GM12878 (cell line): ENCODE results near the gene NUP93. TPM values are rescaled to one million over a fixed set of nuclear protein-coding genes. Genes with fewer than 3 reads are reported as not detected.

Experiments
- ATAC-seq: fragments of 200-7000 bp; cut with Tn5 transposase; 3 replicates; pipeline ENCODE4 v1.9.1; 2020; ENCODE audit warnings: mild to moderate bottlenecking, moderate library complexity
- BruUV-seq: library from RNA; stranded (reverse); fragments of 400-500 nt; replicated peaks from 2 replicates; lab custom pipeline; 2021; lab: Mats Ljungman, UMichigan
- CTCF ChIA-PET: fragments of 300-600 bp; sonication (Branson Sonifier 250); formaldehyde crosslinking; extraction: SDS; loops from one replicate; lab custom pipeline; 2021; ENCODE audit warnings: inconsistent platforms; lab: Yijun Ruan, JAX
- POLR2A ChIA-PET: fragments of 350-600 bp; formaldehyde crosslinking; extraction: SDS; loops from one replicate; lab custom pipeline; 2021; ENCODE audit warnings: inconsistent platforms; lab: Charles Lee
- RAD21 ChIA-PET: fragments of 300-600 bp; sonication (Branson Sonifier 250); formaldehyde crosslinking; loops from one replicate; lab custom pipeline; 2023; ENCODE audit warnings: antibody characterized with exemption; ENCODE audit not compliant: unreplicated experiment; lab: Charles Lee
- SMC1A ChIA-PET: fragments of 300-600 bp; sonication (Branson Sonifier 250); formaldehyde crosslinking; loops from one replicate; lab custom pipeline; 2023; ENCODE audit not compliant: unreplicated experiment, uncharacterized antibody; lab: Charles Lee
- DNase-seq: peaks from one replicate; pipeline ENCODE4 v3.0.0-alpha.2; 2011; ENCODE audit warnings: low read depth, low spot score
- FAIRE-seq: peaks from 3 replicates; lab custom pipeline; 2011; peaks lifted over from hg19 to GRCh38; lab: Jason Lieb, UNC
- H2AFZ ChIP-seq: 2 replicates; pipeline ENCODE4 v1.6.0; 2011; ENCODE audit warnings: low read depth, low read length, control low read depth; ENCODE audit not compliant: control insufficient read depth
- H3K27ac ChIP-seq: 2 replicates; pipeline ENCODE4 v1.5.1; 2011; ENCODE audit warnings: control low read depth; ENCODE audit not compliant: control insufficient read depth, insufficient read depth
- H3K27me3 ChIP-seq, 2 experiments: replicated peaks in 1 of 2; 2 replicates each; pipeline versions ENCODE4 v1.6.0 to v1.6.1; 2011; ENCODE audit warnings: low read length in 1 of 2; ENCODE audit not compliant: control insufficient read depth in 2 of 2, insufficient read depth in 2 of 2
- H3K36me3 ChIP-seq, 2 experiments: 2 replicates each; pipeline ENCODE4 v1.5.1; 2011; ENCODE audit warnings: low read length in 1 of 2; ENCODE audit not compliant: control insufficient read depth in 2 of 2, insufficient read depth in 2 of 2
- H3K4me1 ChIP-seq: 2 replicates; pipeline ENCODE4 v1.6.1; 2011; ENCODE audit warnings: mild to moderate bottlenecking, low read length, moderate library complexity, mixed read lengths; ENCODE audit not compliant: control insufficient read depth, insufficient read depth
- H3K4me2 ChIP-seq: 2 replicates; pipeline ENCODE4 v1.6.0; 2011; ENCODE audit warnings: control low read depth; ENCODE audit not compliant: control insufficient read depth, insufficient read depth
- H3K4me3 ChIP-seq: fragments of 200-600 bp; sonication (generic); 2 replicates; pipeline ENCODE4 v1.5.1; 2016
- H3K79me2 ChIP-seq: 2 replicates; pipeline ENCODE4 v1.6.0; 2011; ENCODE audit warnings: low read length; ENCODE audit not compliant: control insufficient read depth, insufficient read depth
- H3K9ac ChIP-seq: 2 replicates; pipeline ENCODE4 v1.8.0; 2011; ENCODE audit warnings: low read length, control low read depth, mixed read lengths; ENCODE audit not compliant: control insufficient read depth, insufficient read depth
- H3K9me3 ChIP-seq: replicated peaks from 3 replicates; pipeline ENCODE4 v1.5.1; 2011; ENCODE audit warnings: mild to moderate bottlenecking, low read length; ENCODE audit not compliant: control insufficient read depth, insufficient read depth
- H4K20me1 ChIP-seq: 2 replicates; pipeline ENCODE4 v1.6.0; 2011; ENCODE audit not compliant: control insufficient read depth, insufficient read depth
- IKZF2 ChIP-seq, 2 experiments: fragments of 450-650 bp; IDR thresholded peaks; 2 replicates each; pipeline ENCODE4 v1.6.1; 2017; ENCODE audit warnings: mild to moderate bottlenecking in 2 of 2, moderate library complexity in 2 of 2
- NBN ChIP-seq: fragments of 450-650 bp; IDR thresholded peaks from 2 replicates; pipeline ENCODE4 v1.6.1; 2016
- PAX5 ChIP-seq: IDR thresholded peaks from 2 replicates; pipeline ENCODE4 v1.6.1; 2011; ENCODE audit warnings: low read depth, low read length, borderline replicate concordance
- PAX8 ChIP-seq: fragments of 450-650 bp; IDR thresholded peaks from 2 replicates; pipeline ENCODE4 v1.6.1; 2017; ENCODE audit warnings: mild to moderate bottlenecking, moderate library complexity
- POLR2A ChIP-seq: IDR thresholded peaks from 2 replicates; pipeline ENCODE4 v1.6.1; 2011; ENCODE audit warnings: low read depth, mild to moderate bottlenecking, low read length
- RB1 ChIP-seq: fragments of 450-650 bp; formaldehyde crosslinking; IDR thresholded peaks from 2 replicates; pipeline ENCODE4 v1.6.1; 2017; ENCODE audit warnings: mild to moderate bottlenecking, borderline replicate concordance
- TBL1XR1 ChIP-seq: IDR thresholded peaks from 2 replicates; pipeline ENCODE4 v1.6.1; 2012; ENCODE audit warnings: low read depth, low read length, improper control_type of control experiment
- ZNF217 ChIP-seq: fragments of 450-650 bp; IDR thresholded peaks from 2 replicates; pipeline ENCODE4 v1.6.1; 2017; ENCODE audit warnings: antibody characterized with exemption, mild to moderate bottlenecking
- ZZZ3 ChIP-seq: IDR thresholded peaks from 2 replicates; pipeline ENCODE4 v1.6.1; 2011; ENCODE audit warnings: low read depth; ENCODE audit not compliant: control insufficient read depth, insufficient read length
- WGBS: methylation state at CpG from one replicate; pipeline ENCODE4 v1.1.6; 2016; ENCODE audit warnings: low lambda C conversion rate; ENCODE audit not compliant: insufficient replicate concordance, insufficient coverage; ENCODE audit errors: missing lambda C conversion rate; 5-methylcytosine and 5-hydroxymethylcytosine counted together
- in situ Hi-C: fragments of 300-500 bp; cut with MboI; formaldehyde crosslinking; loops from 9 replicates; pipeline ENCODE4 v1.14.3; 2018; ENCODE audit warnings: mixed read lengths
- intact Hi-C: fragments of 100-400 bp; cut with micrococcal nuclease; formaldehyde crosslinking; loops from one replicate; pipeline ENCODE4 v1.14.2; 2022; ENCODE audit not compliant: unreplicated experiment
- polyA plus RNA-seq, 11 experiments: library from polyadenylated mRNA; depleted of rRNA in 4 of 11; unstranded in 6 of 11; stranded (reverse) in 5 of 11; fragments of >200 nt; fragmentation: Nextera tagmentation in 4 of 11; fragmentation: Illumina TruSeq in 1 of 11; extraction: Ambion mirVana in 4 of 11; extraction: Trizol in 1 of 11; gene quantifications; 1 replicate in 1 of 11; 2 replicates in 10 of 11; pipeline versions ENCODE4 v1.2.1 to v1.2.3, GENCODE V29; 2011 to 2016; ENCODE audit warnings: inconsistent platforms in 2 of 11, missing spikeins in 2 of 11, low read depth in 1 of 11
- total RNA-seq, 4 experiments: library from RNA; depleted of rRNA in 3 of 4; stranded (reverse); fragments of >200 nt in 3 of 4; fragmentation: Illumina TruSeq in 1 of 4; extraction: Trizol in 1 of 4; gene quantifications; 2 replicates each; pipeline versions ENCODE4 v1.2.1 to v1.2.3, GENCODE V29; 2013 to 2021
- TF ChIP-seq, protein P1 (sequence below): fragments of 450-650 bp; IDR thresholded peaks from 2 replicates; pipeline ENCODE4 v1.6.1; 2014; ENCODE audit warnings: mild to moderate bottlenecking
- TF ChIP-seq, protein P2 (sequence below): fragments of 150-350 bp; IDR thresholded peaks from 2 replicates; pipeline ENCODE4 v1.6.1; 2016; ENCODE audit warnings: low read depth, low read length
- TF ChIP-seq, protein P3 (sequence below), 3 experiments: IDR thresholded peaks in 2 of 3; conservative IDR thresholded peaks in 1 of 3; 2 replicates each; pipeline ENCODE4 v1.5.1; 2011; ENCODE audit warnings: low read depth in 3 of 3, low read length in 3 of 3, mild to moderate bottlenecking in 3 of 3, control low read depth in 2 of 3, moderate library complexity in 2 of 3, inconsistent platforms in 1 of 3, mixed read lengths in 1 of 3; ENCODE audit not compliant: control insufficient read depth in 2 of 3, insufficient read depth in 1 of 3; ENCODE audit errors: extremely low read depth in 1 of 3

The NUP93 gene
- total and polyA plus RNA-seq, 10 of the 15 experiments (the other 5 are each of a cell fraction or from before 2014, with no cell fraction given) = 82.2 to 175 (median 101) TPM

DNA sequence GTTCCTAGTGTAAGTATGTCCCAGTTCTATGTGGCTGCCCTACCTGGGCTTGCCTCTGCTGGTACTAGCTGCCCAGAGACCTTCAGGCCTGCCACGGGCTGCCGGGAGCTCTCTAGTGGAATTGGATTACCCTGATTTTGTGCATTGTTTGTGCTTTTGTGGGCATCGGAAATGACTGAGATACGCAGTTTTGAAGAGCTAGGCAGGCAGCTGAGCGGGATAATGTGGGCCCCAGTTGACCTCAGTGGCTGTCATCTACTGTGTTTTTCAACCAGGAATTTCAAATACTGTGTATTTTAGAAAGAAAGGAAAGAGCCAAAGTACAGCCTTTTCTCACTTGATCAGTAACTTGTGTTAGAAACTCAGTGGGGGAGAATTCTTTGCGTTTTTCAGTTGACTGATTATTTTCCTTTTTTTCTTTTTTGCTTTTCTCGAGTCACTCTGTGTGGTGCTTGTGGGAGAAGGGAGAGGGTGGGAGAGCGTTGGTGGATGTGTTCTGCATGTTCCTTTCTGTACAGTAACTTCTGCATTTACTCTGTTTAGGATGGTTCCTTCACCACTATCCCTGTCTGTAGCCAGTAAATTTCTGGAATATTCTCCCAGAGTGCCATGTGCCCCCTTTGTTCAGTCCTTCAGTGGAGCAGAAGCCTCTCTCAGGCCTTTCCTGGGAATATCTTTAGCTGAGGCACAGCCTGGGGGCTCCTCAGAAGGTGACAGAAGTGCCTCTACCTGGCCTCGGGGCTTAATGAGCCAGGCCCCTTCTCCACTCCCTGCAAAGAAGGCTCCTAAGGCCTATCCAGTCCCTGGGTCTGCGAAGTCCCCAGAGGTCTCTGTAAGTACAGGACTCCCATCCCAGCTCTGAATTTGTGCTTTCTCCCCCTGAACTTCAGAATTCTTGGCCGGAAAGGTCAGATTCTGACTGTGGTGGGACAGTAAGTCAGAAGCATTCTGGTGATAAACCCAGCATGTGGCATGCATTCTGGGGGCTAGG lies 120.1 kb downstream of the NUP93 start:
- Histone ChIP-seq H3K27me3 (no peaks in the 10 kb centered on the region), H2AFZ (no peak overlapping the region), H3K4me1 (peaks cover 9% of the 10 kb centered on the region; the same call in 1 of the 2 replicates), H4K20me1 (no peaks in the 10 kb centered on the region), H3K9me3 (no peaks in the 10 kb centered on the region), H3K79me2 (no peaks in the 10 kb centered on the region), H3K4me2 (no peak overlapping the region), H3K36me3 (no peaks in the 10 kb centered on the region), H3K4me3 (no peak overlapping the region), H3K27ac (no peak overlapping the region), H3K9ac (no peak overlapping the region)
- POLR2A ChIA-PET = interaction anchor here (0.6 kb wide), 1 partner anchor 7 kb away, joined by 3 read pairs; no protein-coding TSS in a partner anchor
- SMC1A ChIA-PET = interaction anchor here (0.8 to 1.4 kb wide), 4 partner anchors 16 to 101 kb away, joined by 3 to 4 read pairs (median 4); no protein-coding TSS in a partner anchor
- no peak for TF ChIP-seq TBL1XR1
- no peak for TF ChIP-seq IKZF2 (IDR thresholded peaks at IDR 0.05)
- TF ChIP-seq, protein P1, sequence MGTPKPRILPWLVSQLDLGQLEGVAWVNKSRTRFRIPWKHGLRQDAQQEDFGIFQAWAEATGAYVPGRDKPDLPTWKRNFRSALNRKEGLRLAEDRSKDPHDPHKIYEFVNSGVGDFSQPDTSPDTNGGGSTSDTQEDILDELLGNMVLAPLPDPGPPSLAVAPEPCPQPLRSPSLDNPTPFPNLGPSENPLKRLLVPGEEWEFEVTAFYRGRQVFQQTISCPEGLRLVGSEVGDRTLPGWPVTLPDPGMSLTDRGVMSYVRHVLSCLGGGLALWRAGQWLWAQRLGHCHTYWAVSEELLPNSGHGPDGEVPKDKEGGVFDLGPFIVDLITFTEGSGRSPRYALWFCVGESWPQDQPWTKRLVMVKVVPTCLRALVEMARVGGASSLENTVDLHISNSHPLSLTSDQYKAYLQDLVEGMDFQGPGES = no peak
- no peak for TF ChIP-seq PAX8
- TF ChIP-seq ZZZ3 = no peak
- TF ChIP-seq NBN = no peak
- TF ChIP-seq POLR2A = no peak
- TF ChIP-seq PAX5 = no peak
- TF ChIP-seq, protein P2, sequence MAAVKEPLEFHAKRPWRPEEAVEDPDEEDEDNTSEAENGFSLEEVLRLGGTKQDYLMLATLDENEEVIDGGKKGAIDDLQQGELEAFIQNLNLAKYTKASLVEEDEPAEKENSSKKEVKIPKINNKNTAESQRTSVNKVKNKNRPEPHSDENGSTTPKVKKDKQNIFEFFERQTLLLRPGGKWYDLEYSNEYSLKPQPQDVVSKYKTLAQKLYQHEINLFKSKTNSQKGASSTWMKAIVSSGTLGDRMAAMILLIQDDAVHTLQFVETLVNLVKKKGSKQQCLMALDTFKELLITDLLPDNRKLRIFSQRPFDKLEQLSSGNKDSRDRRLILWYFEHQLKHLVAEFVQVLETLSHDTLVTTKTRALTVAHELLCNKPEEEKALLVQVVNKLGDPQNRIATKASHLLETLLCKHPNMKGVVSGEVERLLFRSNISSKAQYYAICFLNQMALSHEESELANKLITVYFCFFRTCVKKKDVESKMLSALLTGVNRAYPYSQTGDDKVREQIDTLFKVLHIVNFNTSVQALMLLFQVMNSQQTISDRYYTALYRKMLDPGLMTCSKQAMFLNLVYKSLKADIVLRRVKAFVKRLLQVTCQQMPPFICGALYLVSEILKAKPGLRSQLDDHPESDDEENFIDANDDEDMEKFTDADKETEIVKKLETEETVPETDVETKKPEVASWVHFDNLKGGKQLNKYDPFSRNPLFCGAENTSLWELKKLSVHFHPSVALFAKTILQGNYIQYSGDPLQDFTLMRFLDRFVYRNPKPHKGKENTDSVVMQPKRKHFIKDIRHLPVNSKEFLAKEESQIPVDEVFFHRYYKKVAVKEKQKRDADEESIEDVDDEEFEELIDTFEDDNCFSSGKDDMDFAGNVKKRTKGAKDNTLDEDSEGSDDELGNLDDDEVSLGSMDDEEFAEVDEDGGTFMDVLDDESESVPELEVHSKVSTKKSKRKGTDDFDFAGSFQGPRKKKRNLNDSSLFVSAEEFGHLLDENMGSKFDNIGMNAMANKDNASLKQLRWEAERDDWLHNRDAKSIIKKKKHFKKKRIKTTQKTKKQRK = no peak
- TF ChIP-seq, protein P3, sequence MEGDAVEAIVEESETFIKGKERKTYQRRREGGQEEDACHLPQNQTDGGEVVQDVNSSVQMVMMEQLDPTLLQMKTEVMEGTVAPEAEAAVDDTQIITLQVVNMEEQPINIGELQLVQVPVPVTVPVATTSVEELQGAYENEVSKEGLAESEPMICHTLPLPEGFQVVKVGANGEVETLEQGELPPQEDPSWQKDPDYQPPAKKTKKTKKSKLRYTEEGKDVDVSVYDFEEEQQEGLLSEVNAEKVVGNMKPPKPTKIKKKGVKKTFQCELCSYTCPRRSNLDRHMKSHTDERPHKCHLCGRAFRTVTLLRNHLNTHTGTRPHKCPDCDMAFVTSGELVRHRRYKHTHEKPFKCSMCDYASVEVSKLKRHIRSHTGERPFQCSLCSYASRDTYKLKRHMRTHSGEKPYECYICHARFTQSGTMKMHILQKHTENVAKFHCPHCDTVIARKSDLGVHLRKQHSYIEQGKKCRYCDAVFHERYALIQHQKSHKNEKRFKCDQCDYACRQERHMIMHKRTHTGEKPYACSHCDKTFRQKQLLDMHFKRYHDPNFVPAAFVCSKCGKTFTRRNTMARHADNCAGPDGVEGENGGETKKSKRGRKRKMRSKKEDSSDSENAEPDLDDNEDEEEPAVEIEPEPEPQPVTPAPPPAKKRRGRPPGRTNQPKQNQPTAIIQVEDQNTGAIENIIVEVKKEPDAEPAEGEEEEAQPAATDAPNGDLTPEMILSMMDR (IDR thresholded peaks at IDR 0.05 in 2 of 3, conservative IDR thresholded peaks at IDR 0.05 in 1 of 3; ENCODE audit: control insufficient read depth in 2 of 3, extremely low read depth in 1 of 3, insufficient read depth in 1 of 3, low read depth in 3 of 3, low read length in 3 of 3) = no peak
- no peak for TF ChIP-seq ZNF217
- TF ChIP-seq RB1 = no peak
- FAIRE-seq (no peak), DNase-seq (no peak), ATAC-seq (no peak)
- in situ Hi-C loops = no loop called here
- intact Hi-C loops = no loop called here
- CTCF ChIA-PET = interaction anchor here (1.0 to 2.1 kb wide), 7 partner anchors 10 to 133 kb away, joined by 3 to 7 read pairs (median 4); no protein-coding TSS in a partner anchor
- RAD21 ChIA-PET = interaction anchor here (0.6 to 1.2 kb wide), 2 partner anchors 55 to 108 kb away, joined by 3 to 4 read pairs; no protein-coding TSS in a partner anchor
- no TSS peak for BruUV-seq
- WGBS = 79% methylated on average over 11 of the region's 11 CpGs
